Rectal smooth muscle tissue (tissue), 1 donor: ENCODE results near the gene PLSCR5.

Source experiments
- H3K27ac ChIP-seq: one replicate; pipeline ENCODE4 v1.7.0; 2013; ENCODE audit warnings: low read depth, low read length, inconsistent platforms
- H3K27me3 ChIP-seq: one replicate; pipeline ENCODE4 v1.7.0; 2013; ENCODE audit warnings: low read length; ENCODE audit not compliant: control insufficient read depth, insufficient read depth
- H3K36me3 ChIP-seq: one replicate; pipeline ENCODE4 v1.7.0; 2013; ENCODE audit warnings: low read length; ENCODE audit not compliant: control insufficient read depth, insufficient read depth
- H3K4me1 ChIP-seq: one replicate; pipeline ENCODE4 v1.7.0; 2013; ENCODE audit warnings: low read length; ENCODE audit not compliant: control insufficient read depth, insufficient read depth
- H3K4me3 ChIP-seq: one replicate; pipeline ENCODE4 v1.7.0; 2013; ENCODE audit warnings: low read length
- H3K9ac ChIP-seq: one replicate; pipeline ENCODE4 v1.7.0; 2013; ENCODE audit warnings: low read length

Gene PLSCR5

GRCh38 chr3:146539315-146539714 lies 65.8 kb downstream of the PLSCR5 start:
- H3K4me1 ChIP-seq = peaks cover 6% of the 10 kb centered on the region
- no peak overlapping the region for H3K4me3 ChIP-seq
- no peak overlapping the region for H3K9ac ChIP-seq
- no peak overlapping the region for H3K27ac ChIP-seq
- no peaks in the 10 kb centered on the region for H3K36me3 ChIP-seq
- H3K27me3 ChIP-seq = no peaks in the 10 kb centered on the region

DNA sequence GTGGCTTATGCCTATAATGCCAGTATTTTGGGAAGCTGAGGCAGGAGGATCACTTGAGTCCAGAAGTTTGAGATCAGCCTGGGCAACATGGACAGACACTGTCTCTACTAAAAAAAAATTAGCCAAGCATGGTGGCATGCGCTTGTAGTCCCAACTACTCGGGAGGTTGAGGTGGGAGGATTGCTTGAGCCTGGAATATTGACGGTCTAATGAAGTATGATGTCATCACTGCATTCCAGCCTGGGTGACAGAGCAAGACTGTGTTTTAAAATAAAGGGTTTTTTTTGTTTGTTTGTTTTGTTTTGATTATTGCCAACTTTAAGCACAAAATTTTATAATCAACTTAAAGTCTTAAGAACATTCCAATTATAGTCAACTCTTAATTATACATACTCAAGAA lies 67.5 kb downstream of the PLSCR5 start:
- H3K27ac ChIP-seq = no peak overlapping the region
- no peaks in the 10 kb centered on the region for H3K36me3 ChIP-seq
- H3K4me3 ChIP-seq = no peak overlapping the region
- no peak overlapping the region for H3K9ac ChIP-seq
- peaks cover 4% of the 10 kb centered on the region for H3K4me1 ChIP-seq
- H3K27me3 ChIP-seq = no peaks in the 10 kb centered on the region

DNA sequence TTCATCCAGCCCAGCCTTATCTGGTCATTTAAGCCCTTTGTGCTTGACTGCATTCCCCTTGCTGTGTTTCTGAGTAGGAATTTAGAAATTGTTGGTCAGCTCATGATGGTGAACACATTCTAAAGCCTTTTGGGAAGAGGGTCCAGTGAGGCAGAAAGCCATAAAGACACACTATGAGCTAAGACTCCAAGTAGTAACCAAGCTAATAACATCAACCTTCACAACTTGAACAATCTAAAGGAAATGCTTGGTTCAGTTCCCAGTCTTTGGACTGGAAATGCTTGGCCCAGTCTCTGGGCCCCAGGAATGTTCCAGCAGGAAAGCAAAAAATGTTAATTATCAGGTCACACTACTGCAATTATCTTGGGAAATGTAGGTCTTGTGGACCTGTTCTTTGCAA lies 68.5 kb downstream of the PLSCR5 start:
- H3K4me3 ChIP-seq = no peak overlapping the region
- H3K4me1 ChIP-seq = peaks cover 2% of the 10 kb centered on the region
- no peaks in the 10 kb centered on the region for H3K36me3 ChIP-seq
- no peak overlapping the region for H3K9ac ChIP-seq
- no peak overlapping the region for H3K27ac ChIP-seq
- no peaks in the 10 kb centered on the region for H3K27me3 ChIP-seq
